Loucy (cell line): Measurements from ENCODE around the gene CCNJL.

Experiments
- EZH2phosphoT487 ChIP-seq: fragments of 200-600 bp; IDR thresholded peaks from 2 replicates; pipeline ENCODE4 v1.6.1; 2018; ENCODE audit warnings: antibody characterized with exemption, mild to moderate bottlenecking, moderate library complexity, borderline replicate concordance
- TF ChIP-seq, protein P1 (sequence below): fragments of 200-600 bp; sonication (generic); conservative IDR thresholded peaks from 2 replicates; pipeline ENCODE4 v1.5.1; 2014; ENCODE audit warnings: mild to moderate bottlenecking, antibody characterized with exemption, low read length

DNA sequence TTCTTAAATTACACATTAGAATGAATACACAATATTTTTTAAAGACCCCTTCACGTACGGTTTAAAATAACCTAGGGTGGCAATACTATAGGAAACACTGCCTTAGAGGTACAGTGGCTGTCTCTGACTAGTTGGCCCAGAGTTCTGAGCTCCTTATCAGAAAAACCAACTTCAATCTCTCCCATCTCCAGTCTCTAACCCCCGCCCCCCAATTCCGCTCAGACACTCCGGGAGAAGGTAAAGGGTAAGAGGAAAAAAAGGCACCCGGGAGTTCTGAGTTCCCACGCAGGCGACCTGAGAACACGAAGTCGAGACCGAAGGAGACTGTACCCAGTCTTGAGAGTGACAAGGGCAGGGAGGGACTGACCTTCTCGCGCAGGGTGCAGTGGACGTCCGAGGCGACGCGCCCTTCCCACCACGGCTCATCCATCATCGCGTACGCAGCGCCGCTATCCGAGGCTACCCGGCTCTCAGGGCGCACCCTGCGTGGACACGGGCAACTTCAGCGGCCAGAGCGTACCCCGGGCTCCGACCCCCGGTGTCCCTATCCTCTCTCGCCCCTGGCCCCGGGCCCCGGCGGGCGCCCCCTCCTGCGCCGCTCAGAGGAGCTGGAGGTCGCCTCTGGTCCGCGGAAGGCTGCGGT lies 752 bp downstream of the CCNJL start:
- TF ChIP-seq, protein P1, sequence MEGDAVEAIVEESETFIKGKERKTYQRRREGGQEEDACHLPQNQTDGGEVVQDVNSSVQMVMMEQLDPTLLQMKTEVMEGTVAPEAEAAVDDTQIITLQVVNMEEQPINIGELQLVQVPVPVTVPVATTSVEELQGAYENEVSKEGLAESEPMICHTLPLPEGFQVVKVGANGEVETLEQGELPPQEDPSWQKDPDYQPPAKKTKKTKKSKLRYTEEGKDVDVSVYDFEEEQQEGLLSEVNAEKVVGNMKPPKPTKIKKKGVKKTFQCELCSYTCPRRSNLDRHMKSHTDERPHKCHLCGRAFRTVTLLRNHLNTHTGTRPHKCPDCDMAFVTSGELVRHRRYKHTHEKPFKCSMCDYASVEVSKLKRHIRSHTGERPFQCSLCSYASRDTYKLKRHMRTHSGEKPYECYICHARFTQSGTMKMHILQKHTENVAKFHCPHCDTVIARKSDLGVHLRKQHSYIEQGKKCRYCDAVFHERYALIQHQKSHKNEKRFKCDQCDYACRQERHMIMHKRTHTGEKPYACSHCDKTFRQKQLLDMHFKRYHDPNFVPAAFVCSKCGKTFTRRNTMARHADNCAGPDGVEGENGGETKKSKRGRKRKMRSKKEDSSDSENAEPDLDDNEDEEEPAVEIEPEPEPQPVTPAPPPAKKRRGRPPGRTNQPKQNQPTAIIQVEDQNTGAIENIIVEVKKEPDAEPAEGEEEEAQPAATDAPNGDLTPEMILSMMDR: no peak
- TF ChIP-seq EZH2phosphoT487: no peak
